Measurements from ENCODE around the gene SLCO4A1.
A peak's percentile ranks its signal among the peaks of the same experiment; 100 is the strongest.

Gene SLCO4A1

GRCh38 chr20:62667530-62668440 is 25.5 kb downstream of the SLCO4A1 start:
- DNase-seq (ENCODE audit: low read depth) = no peak
- no peak overlapping the region for H3K4me3 ChIP-seq (ENCODE audit: low read length)
- no peak for TF ChIP-seq CTCF (IDR thresholded peaks at IDR 0.05; ENCODE audit: insufficient read depth, low read depth, low read length, missing control alignments)

- peak; percentile 73 for DNase-seq (ENCODE audit: low read depth)
- peak; percentile 81 for TF ChIP-seq CTCF (IDR thresholded peaks at IDR 0.05; ENCODE audit: insufficient read depth, low read depth, low read length, missing control alignments)
- H3K4me3 ChIP-seq (ENCODE audit: low read length) = no peak overlapping the region
These were observed 26.2 kb downstream of the SLCO4A1 start for GRCh38 chr20:62668441-62669027.

- DNase-seq (ENCODE audit: low read depth) = no peak
- no peak overlapping the region for H3K4me3 ChIP-seq (ENCODE audit: low read length)
- TF ChIP-seq CTCF (IDR thresholded peaks at IDR 0.05; ENCODE audit: insufficient read depth, low read depth, low read length, missing control alignments) = no peak
These were observed 26.9 kb downstream of the SLCO4A1 start for GRCh38 chr20:62669249-62669648.

- H3K4me3 ChIP-seq (ENCODE audit: low read length) = no peak overlapping the region
- no peak for TF ChIP-seq CTCF (IDR thresholded peaks at IDR 0.05; ENCODE audit: insufficient read depth, low read depth, low read length, missing control alignments)
- no peak for DNase-seq (ENCODE audit: low read depth)
These were observed 27.9 kb downstream of the SLCO4A1 start for GRCh38 chr20:62670156-62670555.

GRCh38 chr20:62670998-62671397 is 28.7 kb downstream of the SLCO4A1 start:
- no peak for DNase-seq (ENCODE audit: low read depth)
- no peak overlapping the region for H3K4me3 ChIP-seq (ENCODE audit: low read length)
- no peak for TF ChIP-seq CTCF (IDR thresholded peaks at IDR 0.05; ENCODE audit: insufficient read depth, low read depth, low read length, missing control alignments)

- no peak for TF ChIP-seq CTCF (IDR thresholded peaks at IDR 0.05; ENCODE audit: insufficient read depth, low read depth, low read length, missing control alignments)
- DNase-seq (ENCODE audit: low read depth) = no peak
- no peak overlapping the region for H3K4me3 ChIP-seq (ENCODE audit: low read length)
These were observed 29.5 kb downstream of the SLCO4A1 start for GRCh38 chr20:62671765-62672164.

All from epithelial cell of esophagus (primary cell).